GM23338 (cell line): ENCODE data around the gene IGFBP4. TPM values are rescaled to one million over a fixed set of nuclear protein-coding genes. Genes with fewer than 3 reads are reported as not detected.

Source experiments
- ATAC-seq: fragments of 200-7000 bp; cut with Tn5 transposase; 3 replicates; pipeline ENCODE4 v1.9.1; 2020
- DNase-seq: peaks from one replicate; pipeline ENCODE4 v3.0.0-alpha.2; 2015; ENCODE audit warnings: low spot score
- H2AFZ ChIP-seq: fragments of 200-600 bp; sonication (generic); 2 replicates; pipeline ENCODE4 v1.8.0; 2016; ENCODE audit warnings: antibody characterized with exemption, mild to moderate bottlenecking, moderate library complexity
- H3F3A ChIP-seq: fragments of 200-600 bp; sonication (generic); replicated peaks from 2 replicates; pipeline ENCODE4 v1.8.0; 2017; ENCODE audit warnings: antibody characterized with exemption, mixed run types, low read depth
- H3K27ac ChIP-seq: fragments of 200-600 bp; sonication (generic); 2 replicates; pipeline ENCODE4 v1.6.1; 2016; ENCODE audit warnings: low read depth
- H3K27me3 ChIP-seq: fragments of 200-600 bp; sonication (generic); 2 replicates; pipeline ENCODE4 v1.8.0; 2016; ENCODE audit warnings: mild to moderate bottlenecking, mixed run types, moderate library complexity; ENCODE audit not compliant: insufficient read depth
- H3K36me3 ChIP-seq: fragments of 200-600 bp; sonication (generic); 2 replicates; pipeline ENCODE4 v1.8.0; 2016; ENCODE audit warnings: mild to moderate bottlenecking; ENCODE audit not compliant: insufficient read depth
- H3K4me1 ChIP-seq: fragments of 200-600 bp; sonication (generic); 2 replicates; pipeline ENCODE4 v1.8.0; 2016; ENCODE audit warnings: mild to moderate bottlenecking, moderate library complexity; ENCODE audit not compliant: insufficient read depth
- H3K4me2 ChIP-seq: fragments of 200-600 bp; sonication (generic); 2 replicates; pipeline ENCODE4 v1.7.1; 2017; ENCODE audit warnings: mixed run types
- H3K4me3 ChIP-seq: fragments of 200-600 bp; sonication (generic); 2 replicates; pipeline ENCODE4 v1.6.1; 2016; ENCODE audit warnings: mixed run types
- H3K79me2 ChIP-seq: fragments of 200-600 bp; sonication (generic); replicated peaks from 2 replicates; pipeline ENCODE4 v1.8.0; 2017; ENCODE audit warnings: mild to moderate bottlenecking; ENCODE audit not compliant: insufficient read depth
- H3K9me2 ChIP-seq: fragments of 200-600 bp; sonication (generic); 2 replicates; pipeline ENCODE4 v1.8.0; 2017; ENCODE audit not compliant: insufficient read depth
- H4K20me1 ChIP-seq: fragments of 200-600 bp; sonication (generic); replicated peaks from 2 replicates; pipeline ENCODE4 v1.8.0; 2017; ENCODE audit warnings: mild to moderate bottlenecking; ENCODE audit not compliant: insufficient read depth
- H3K27ac Mint-ChIP-seq: 2 replicates; pipeline ENCODE4 v1.8.0; 2020; ENCODE audit warnings: inconsistent platforms, mild to moderate bottlenecking, moderate library complexity, mixed read lengths
- H3K27me3 Mint-ChIP-seq: 3 replicates; pipeline ENCODE4 v1.8.0; 2022; ENCODE audit warnings: low read depth, mild to moderate bottlenecking, moderate library complexity, mixed read lengths, inconsistent platforms; ENCODE audit not compliant: insufficient read depth, poor library complexity
- H3K36me3 Mint-ChIP-seq: 3 replicates; pipeline ENCODE4 v1.8.0; 2021; ENCODE audit warnings: low read depth, mild to moderate bottlenecking, inconsistent platforms, moderate library complexity, mixed read lengths
- H3K4me1 Mint-ChIP-seq: 3 replicates; pipeline ENCODE4 v1.8.0; 2020; ENCODE audit warnings: mild to moderate bottlenecking, inconsistent platforms, mixed read lengths
- H3K4me3 Mint-ChIP-seq: 3 replicates; pipeline ENCODE4 v1.8.0; 2021; ENCODE audit warnings: moderate library complexity, mild to moderate bottlenecking, inconsistent platforms, mixed read lengths
- H3K9me3 Mint-ChIP-seq: 3 replicates; pipeline ENCODE4 v1.8.0; 2020; ENCODE audit warnings: moderate library complexity, mild to moderate bottlenecking, inconsistent platforms, mixed read lengths
- CTCF ChIP-seq, 2 experiments: fragments of 200-600 bp in 1 of 2; sonication (generic) in 1 of 2; conservative IDR thresholded peaks; 2 replicates each; pipeline versions ENCODE4 v1.5.1 to v1.6.1; 2016 to 2017; ENCODE audit warnings: antibody characterized with exemption in 2 of 2, low read depth in 2 of 2, mild to moderate bottlenecking in 2 of 2, moderate library complexity in 1 of 2
- EZH2phosphoT487 ChIP-seq: fragments of 200-600 bp; sonication (generic); IDR thresholded peaks from one replicate; pipeline ENCODE4 v1.8.1; 2018; ENCODE audit warnings: antibody characterized with exemption; ENCODE audit not compliant: unreplicated experiment
- STAT1 ChIP-seq: IDR thresholded peaks from one replicate; pipeline ENCODE4 v1.6.1; 2016; ENCODE audit warnings: antibody characterized with exemption; ENCODE audit not compliant: unreplicated experiment
- ZNF114 ChIP-seq: fragments of 250-450 bp; sonication (Bioruptor Pico); IDR thresholded peaks from 2 replicates; pipeline ENCODE4 v1.5.0; 2020; ENCODE audit warnings: mild to moderate bottlenecking, moderate library complexity
- ZNF462 ChIP-seq: fragments of 250-450 bp; sonication (Bioruptor Pico); IDR thresholded peaks from 2 replicates; pipeline ENCODE4 v1.5.0; 2020; ENCODE audit warnings: mild to moderate bottlenecking, moderate library complexity
- polyA plus RNA-seq: library from polyadenylated mRNA; unstranded; fragments of >200 nt; fragmentation: Nextera tagmentation; extraction: Ambion mirVana; gene quantifications from 2 replicates; pipeline ENCODE4 v1.2.1, GENCODE V29; 2016
- total RNA-seq: library from RNA; depleted of rRNA; stranded (reverse); fragments of >200 nt; shearing (Covaris generic); gene quantifications from 2 replicates; pipeline ENCODE4 v1.2.3, GENCODE V29; 2014

Gene IGFBP4
- total and polyA plus RNA-seq, 2 experiments from 2014 or later = 38.7 to 78.9 TPM

- TF ChIP-seq ZNF462 (CRISPR knock-in tag) (no peak), CTCF (conservative IDR thresholded peaks at IDR 0.05; ENCODE audit: low read depth in 2 of 2) (no peak), EZH2phosphoT487 (no peak)
Measured at GRCh38 chr17:40436636-40437035, 6.6 kb upstream of the IGFBP4 start (continued).

DNA sequence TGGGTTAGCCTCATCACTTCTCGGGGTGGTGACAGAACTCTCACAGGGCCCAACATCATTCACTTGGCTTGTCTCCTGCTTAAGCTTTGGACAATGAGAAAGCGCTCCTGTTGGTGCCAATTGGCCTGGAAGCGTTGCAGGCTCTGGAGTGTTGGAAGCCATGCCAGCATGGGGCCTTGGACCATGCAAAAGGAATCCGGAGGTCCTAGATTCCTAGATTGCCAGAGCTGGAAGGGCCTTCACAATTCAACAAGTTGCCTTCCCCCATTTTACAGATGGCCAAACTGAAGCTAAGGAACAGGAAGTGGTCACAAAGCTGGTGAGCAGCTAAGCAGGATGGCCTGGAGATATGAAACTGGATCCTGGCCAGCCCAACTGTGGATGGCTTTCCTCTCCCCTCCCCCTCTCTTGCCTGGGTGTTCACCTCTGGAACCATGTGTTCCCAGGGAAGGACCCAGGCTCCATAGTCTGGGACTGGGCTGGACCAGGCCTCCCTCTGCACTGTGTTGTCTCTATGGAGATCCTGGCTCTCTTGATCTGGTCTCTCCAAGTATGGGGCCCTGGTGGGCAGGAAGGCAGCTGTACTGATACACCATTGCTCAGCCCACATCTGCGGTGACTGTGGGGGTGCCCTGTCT is 6.0 kb upstream of the IGFBP4 start:
- no peak overlapping the region for H3K4me3 Mint-ChIP-seq
- no peaks in the 10 kb centered on the region for H3K9me2 ChIP-seq
- no peak overlapping the region for H3K4me3 ChIP-seq
- H3K4me1 ChIP-seq = peaks cover 5% of the 10 kb centered on the region; the same call in 1 of the 2 replicates
- H3F3A ChIP-seq = no peaks in the 10 kb centered on the region; the same call in 1 of the 2 replicates
- H3K79me2 ChIP-seq = no peaks in the 10 kb centered on the region
- no peaks in the 10 kb centered on the region for H3K9me3 Mint-ChIP-seq
- H2AFZ ChIP-seq = no peak overlapping the region
- ATAC-seq = no peak
- DNase-seq = no peak
- H3K36me3 ChIP-seq = no peaks in the 10 kb centered on the region
- H3K4me2 ChIP-seq = no peak overlapping the region
- no peaks in the 10 kb centered on the region for H4K20me1 ChIP-seq
- no peak overlapping the region for H3K27ac ChIP-seq
- peaks cover 12% of the 10 kb centered on the region for H3K27me3 Mint-ChIP-seq
- H3K36me3 Mint-ChIP-seq = no peaks in the 10 kb centered on the region
- peaks cover 6% of the 10 kb centered on the region; the same call in 1 of the 2 replicates for H3K27me3 ChIP-seq
- no peak overlapping the region for H3K27ac Mint-ChIP-seq
- peaks cover 8% of the 10 kb centered on the region for H3K4me1 Mint-ChIP-seq
- TF ChIP-seq ZNF114 (no peak), ZNF462 (CRISPR knock-in tag) (no peak), STAT1 (no peak)
